ACHN (cell line): ENCODE results near the gene FAF1.

Experiments used
- DNase-seq: peaks from one replicate; pipeline ENCODE4 v3.0.0-alpha.2; 2015
- in situ Hi-C: cut with HindIII; loops from 2 replicates; pipeline ENCODE4 v1.10.0; 2017; ENCODE audit warnings: low sequenced_read_pairs, low pct_ligation_motif_present, low pct_unique_long_range_greater_than_20kb

Gene FAF1

GRCh38 chr1:50423670-50424000 lies 536.4 kb downstream of the FAF1 start:
- no peak for DNase-seq

GRCh38 chr1:50422946-50423669 lies 537.0 kb downstream of the FAF1 start, which contains the start of gene DMRTA2:
Gene DMRTA2, minus strand, starts transcription at chr1:50423443. Its CDS starts 1,907 bp downstream, at chr1:50421536.
- DNase-seq = no peak
- in situ Hi-C loops = no loop called here

More at GRCh38 chr1:50423670-50424000, 536.4 kb downstream of the FAF1 start:
- in situ Hi-C loops = no loop called here

GRCh38 chr1:50422675-50422945 lies 537.5 kb downstream of the FAF1 start:
- in situ Hi-C loops = no loop called here
- no peak for DNase-seq

- DNase-seq = no peak
- in situ Hi-C loops = no loop called here
These were observed 538.0 kb downstream of the FAF1 start for GRCh38 chr1:50421768-50422674.

- in situ Hi-C loops = no loop called here
- DNase-seq = no peak
These were observed 538.7 kb downstream of the FAF1 start for GRCh38 chr1:50421366-50421748.

- DNase-seq = no peak
- in situ Hi-C loops = no loop called here
These were observed 539.2 kb downstream of the FAF1 start for GRCh38 chr1:50420689-50421365.

- in situ Hi-C loops = no loop called here
- no peak for DNase-seq
These were observed 540.0 kb downstream of the FAF1 start for GRCh38 chr1:50419907-50420677.

- DNase-seq = no peak
- in situ Hi-C loops = no loop called here
These were observed 540.7 kb downstream of the FAF1 start for GRCh38 chr1:50419192-50419906.

GRCh38 chr1:50418600-50419109 lies 541.4 kb downstream of the FAF1 start:
- no peak for DNase-seq
- in situ Hi-C loops = no loop called here

GRCh38 chr1:50417946-50418599 lies 542.0 kb downstream of the FAF1 start:
- in situ Hi-C loops = no loop called here
- DNase-seq = no peak

- in situ Hi-C loops = no loop called here
- DNase-seq = no peak
These were observed 542.6 kb downstream of the FAF1 start for GRCh38 chr1:50417507-50417906.

- DNase-seq = no peak
- in situ Hi-C loops = no loop called here
These were observed 543.3 kb downstream of the FAF1 start for GRCh38 chr1:50416553-50417453.

GRCh38 chr1:50416150-50416527 lies 543.9 kb downstream of the FAF1 start:
- no peak for DNase-seq
- in situ Hi-C loops = no loop called here

- in situ Hi-C loops = no loop called here
- DNase-seq = no peak
These were observed 544.6 kb downstream of the FAF1 start for GRCh38 chr1:50415235-50416149.

GRCh38 chr1:50414853-50415234 lies 545.2 kb downstream of the FAF1 start:
- in situ Hi-C loops = no loop called here
- no peak for DNase-seq
